ENCODE measurements around the gene HUWE1. TPM values are rescaled to one million over a fixed set of nuclear protein-coding genes. Genes with fewer than 3 reads are reported as not detected.

HUWE1 gene
- total RNA-seq, 2 donors from 2014 or later = 102 to 169 TPM

- Histone ChIP-seq H3K9me3 (no peaks in the 10 kb centered on the region), H3K36me3 (no peaks in the 10 kb centered on the region), H3K4me1 (ENCODE audit: control insufficient read depth in 1 of 2, low read depth in 2 of 2) (peaks cover 3% of the 10 kb centered on the region in 2 donors), H3K27ac (no peak overlapping the region), H3K4me3 (no peak overlapping the region), H3K27me3 (replicated peaks; ENCODE audit: insufficient read depth) (no peaks in the 10 kb centered on the region)
- ATAC-seq (ENCODE audit: insufficient number of reproducible peaks, low FRiP score, low read depth) (no peak), DNase-seq (ENCODE audit: low spot score) (no peak)
- TF ChIP-seq, protein P1, sequence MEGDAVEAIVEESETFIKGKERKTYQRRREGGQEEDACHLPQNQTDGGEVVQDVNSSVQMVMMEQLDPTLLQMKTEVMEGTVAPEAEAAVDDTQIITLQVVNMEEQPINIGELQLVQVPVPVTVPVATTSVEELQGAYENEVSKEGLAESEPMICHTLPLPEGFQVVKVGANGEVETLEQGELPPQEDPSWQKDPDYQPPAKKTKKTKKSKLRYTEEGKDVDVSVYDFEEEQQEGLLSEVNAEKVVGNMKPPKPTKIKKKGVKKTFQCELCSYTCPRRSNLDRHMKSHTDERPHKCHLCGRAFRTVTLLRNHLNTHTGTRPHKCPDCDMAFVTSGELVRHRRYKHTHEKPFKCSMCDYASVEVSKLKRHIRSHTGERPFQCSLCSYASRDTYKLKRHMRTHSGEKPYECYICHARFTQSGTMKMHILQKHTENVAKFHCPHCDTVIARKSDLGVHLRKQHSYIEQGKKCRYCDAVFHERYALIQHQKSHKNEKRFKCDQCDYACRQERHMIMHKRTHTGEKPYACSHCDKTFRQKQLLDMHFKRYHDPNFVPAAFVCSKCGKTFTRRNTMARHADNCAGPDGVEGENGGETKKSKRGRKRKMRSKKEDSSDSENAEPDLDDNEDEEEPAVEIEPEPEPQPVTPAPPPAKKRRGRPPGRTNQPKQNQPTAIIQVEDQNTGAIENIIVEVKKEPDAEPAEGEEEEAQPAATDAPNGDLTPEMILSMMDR (IDR thresholded peaks at IDR 0.05) = no peak
These were observed 9.2 kb downstream of the HUWE1 start for GRCh38 chrX:53677286-53677685.

DNA sequence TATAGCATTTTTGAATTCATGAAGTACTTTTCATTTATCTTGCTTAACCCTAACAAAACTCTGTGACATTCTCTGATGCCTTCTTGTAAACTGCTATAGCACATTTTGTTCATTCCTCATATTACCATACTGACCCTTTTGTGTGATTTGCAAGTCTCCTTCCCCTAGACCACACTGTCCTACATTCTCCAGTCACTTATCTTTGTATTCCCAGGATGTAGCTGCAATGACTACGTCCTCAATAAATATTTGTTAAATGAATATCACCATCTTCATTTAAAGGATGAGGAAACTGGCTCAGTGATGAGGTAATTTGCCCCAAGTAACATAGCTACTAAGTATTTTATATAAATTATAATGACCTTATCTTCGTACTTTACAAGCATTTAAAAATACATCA, 11.9 kb downstream of the HUWE1 start:
- Histone ChIP-seq H3K27me3 (replicated peaks; ENCODE audit: insufficient read depth) (no peaks in the 10 kb centered on the region), H3K4me1 (ENCODE audit: control insufficient read depth in 1 of 2, low read depth in 2 of 2) (peaks cover 0 to 9% of the 10 kb centered on the region in 2 donors), H3K9me3 (no peaks in the 10 kb centered on the region), H3K27ac (no peak overlapping the region), H3K4me3 (no peak overlapping the region), H3K36me3 (no peaks in the 10 kb centered on the region)
- TF ChIP-seq, protein P1 (IDR thresholded peaks at IDR 0.05) = no peak
- no peak for DNase-seq (ENCODE audit: low spot score)
- no peak for ATAC-seq (ENCODE audit: insufficient number of reproducible peaks, low FRiP score, low read depth)

DNA sequence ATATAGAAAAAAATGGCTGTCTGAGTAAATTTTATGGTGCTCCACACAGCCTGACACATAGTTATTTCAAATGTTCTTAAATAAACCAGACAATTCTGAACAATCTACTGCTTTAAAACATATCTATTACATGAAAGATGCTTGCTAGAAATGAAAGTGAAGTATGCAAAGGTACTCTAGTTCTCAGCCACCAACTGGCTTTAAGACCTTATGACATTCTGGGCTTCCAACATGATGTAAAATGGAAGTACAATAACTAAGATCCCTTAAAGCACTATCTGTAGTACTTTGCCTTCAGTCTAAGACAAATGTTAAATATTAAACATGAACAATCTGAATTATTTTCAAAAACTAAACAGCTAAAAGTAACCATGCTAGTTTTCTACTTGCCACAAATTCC, 17.3 kb downstream of the HUWE1 start:
- Histone ChIP-seq H3K27me3 (replicated peaks; ENCODE audit: insufficient read depth) (no peaks in the 10 kb centered on the region), H3K4me1 (ENCODE audit: control insufficient read depth in 1 of 2, low read depth in 2 of 2) (peaks cover 0 to 33% of the 10 kb centered on the region in 2 donors), H3K4me3 (no peak overlapping the region), H3K27ac (peak overlapping the region in 1 of 2 donors; percentile 12), H3K9me3 (no peaks in the 10 kb centered on the region), H3K36me3 (no peaks in the 10 kb centered on the region)
- ATAC-seq (ENCODE audit: insufficient number of reproducible peaks, low FRiP score, low read depth) (no peak), DNase-seq (ENCODE audit: low spot score) (no peak)
- TF ChIP-seq, protein P1 (IDR thresholded peaks at IDR 0.05) = no peak

DNA sequence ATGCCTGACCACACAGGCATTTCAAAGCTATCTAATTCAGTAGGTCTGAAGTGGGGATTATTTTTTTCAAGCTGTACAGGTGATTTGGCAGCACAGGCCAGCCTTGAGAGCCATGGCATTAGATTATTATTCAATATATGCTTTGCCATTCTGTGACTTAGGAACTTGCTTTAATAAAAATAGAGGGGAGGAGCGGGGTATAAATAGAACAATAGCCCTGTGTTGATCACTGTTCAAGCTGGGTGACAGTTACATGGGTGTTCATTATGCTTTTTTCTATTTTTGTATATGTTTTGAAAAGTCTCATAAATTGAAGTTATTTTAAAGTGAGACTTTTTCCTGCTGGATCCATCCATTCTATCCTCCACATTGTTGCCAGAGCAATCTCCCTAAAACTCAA, 20.3 kb downstream of the HUWE1 start:
- TF ChIP-seq, protein P1 (IDR thresholded peaks at IDR 0.05) = no peak
- Histone ChIP-seq H3K36me3 (peaks cover 3% of the 10 kb centered on the region), H3K9me3 (no peaks in the 10 kb centered on the region), H3K4me1 (ENCODE audit: control insufficient read depth in 1 of 2, low read depth in 2 of 2) (peaks cover 0 to 33% of the 10 kb centered on the region in 2 donors), H3K27me3 (replicated peaks; ENCODE audit: insufficient read depth) (no peaks in the 10 kb centered on the region), H3K27ac (no peak overlapping the region), H3K4me3 (no peak overlapping the region)
- no peak for ATAC-seq (ENCODE audit: insufficient number of reproducible peaks, low FRiP score, low read depth)
- DNase-seq (ENCODE audit: low spot score) = no peak

- Histone ChIP-seq H3K9me3 (no peaks in the 10 kb centered on the region), H3K27me3 (replicated peaks; ENCODE audit: insufficient read depth) (no peaks in the 10 kb centered on the region), H3K27ac (no peak overlapping the region), H3K4me1 (ENCODE audit: control insufficient read depth in 1 of 2, low read depth in 2 of 2) (no peaks in the 10 kb centered on the region), H3K36me3 (peaks cover 3% of the 10 kb centered on the region), H3K4me3 (no peak overlapping the region)
- no peak for ATAC-seq (ENCODE audit: insufficient number of reproducible peaks, low FRiP score, low read depth)
- TF ChIP-seq, protein P1 (IDR thresholded peaks at IDR 0.05) = no peak
- DNase-seq (ENCODE audit: low spot score) = no peak
These were observed 26.5 kb downstream of the HUWE1 start for GRCh38 chrX:53660004-53660403.
